DMS153 treated with DMSO at 0.1 percent for 48 hours (cell line): ENCODE results near the gene ADAP2.
"Not testable (repeated sequence)": the region's sequence is repeated elsewhere in the genome, so short reads cannot be mapped to it uniquely, and the experiment has no call there.

ENCODE experiments used
- DNase-seq: peaks from one replicate; lab custom pipeline; 2025; ENCODE audit not compliant: unreplicated experiment; lab: John Stamatoyannopoulos, UW

Gene ADAP2

DNA sequence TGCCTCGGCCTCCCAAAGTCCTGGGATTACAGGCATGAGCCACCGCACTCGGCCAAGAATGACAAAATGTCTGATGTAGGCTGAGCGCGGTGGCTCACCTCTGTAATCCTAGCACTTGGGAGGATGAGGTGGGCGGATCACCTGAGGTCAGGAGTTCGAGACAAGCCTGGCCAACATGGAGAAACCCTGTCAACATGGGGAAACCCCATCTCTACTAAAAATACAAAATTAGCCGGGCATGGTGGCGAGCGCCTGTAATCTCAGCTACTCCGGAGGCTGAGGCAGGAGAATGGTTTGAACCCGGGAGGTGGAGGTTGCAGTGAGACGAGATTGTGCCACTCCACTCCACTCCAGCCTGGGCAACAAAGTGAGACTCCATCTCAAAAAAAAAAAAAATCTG, 46.2 kb downstream of the ADAP2 start:
- not testable (repeated sequence) for DNase-seq

DNA sequence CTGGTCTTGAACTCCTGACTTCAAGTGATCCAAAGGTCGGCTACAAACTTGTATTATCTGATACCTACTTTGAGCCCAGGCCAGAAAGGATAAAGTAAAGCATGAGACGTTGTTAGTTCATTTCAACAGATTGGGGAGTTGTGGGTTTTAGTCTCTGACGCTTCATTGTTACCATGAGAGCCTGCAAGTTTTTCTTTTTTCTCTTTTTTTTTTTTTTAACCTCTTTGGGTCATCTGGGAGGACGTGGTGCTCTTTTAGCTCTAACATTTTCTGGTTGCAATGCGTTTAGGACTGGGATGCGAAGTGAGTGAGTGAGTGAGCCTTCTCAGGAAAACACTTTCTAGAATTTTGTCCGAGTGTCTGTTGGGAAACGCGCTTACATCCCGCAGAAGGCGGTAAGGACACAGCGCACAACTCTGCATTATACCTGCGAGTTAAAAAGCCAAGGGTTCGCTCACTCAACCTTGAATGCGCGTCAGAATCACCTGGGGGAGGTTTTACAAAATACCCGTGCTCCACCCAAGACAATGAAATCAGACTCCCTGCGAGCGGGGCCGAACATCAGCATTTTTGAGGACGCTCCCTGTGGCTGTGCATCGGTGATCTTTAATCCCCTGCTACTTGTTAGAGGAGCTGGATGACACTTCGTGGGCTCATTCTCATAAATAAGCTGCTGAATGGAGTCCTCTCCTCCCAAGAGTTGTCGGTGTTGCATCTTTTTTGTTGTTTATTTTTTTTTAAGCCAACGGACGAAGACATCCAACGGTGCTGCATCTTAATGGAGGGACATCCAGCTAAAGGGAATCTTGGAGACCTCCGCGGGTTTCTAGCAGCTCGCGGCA, 48.5 kb downstream of the ADAP2 start:
- no peak for DNase-seq

DNA sequence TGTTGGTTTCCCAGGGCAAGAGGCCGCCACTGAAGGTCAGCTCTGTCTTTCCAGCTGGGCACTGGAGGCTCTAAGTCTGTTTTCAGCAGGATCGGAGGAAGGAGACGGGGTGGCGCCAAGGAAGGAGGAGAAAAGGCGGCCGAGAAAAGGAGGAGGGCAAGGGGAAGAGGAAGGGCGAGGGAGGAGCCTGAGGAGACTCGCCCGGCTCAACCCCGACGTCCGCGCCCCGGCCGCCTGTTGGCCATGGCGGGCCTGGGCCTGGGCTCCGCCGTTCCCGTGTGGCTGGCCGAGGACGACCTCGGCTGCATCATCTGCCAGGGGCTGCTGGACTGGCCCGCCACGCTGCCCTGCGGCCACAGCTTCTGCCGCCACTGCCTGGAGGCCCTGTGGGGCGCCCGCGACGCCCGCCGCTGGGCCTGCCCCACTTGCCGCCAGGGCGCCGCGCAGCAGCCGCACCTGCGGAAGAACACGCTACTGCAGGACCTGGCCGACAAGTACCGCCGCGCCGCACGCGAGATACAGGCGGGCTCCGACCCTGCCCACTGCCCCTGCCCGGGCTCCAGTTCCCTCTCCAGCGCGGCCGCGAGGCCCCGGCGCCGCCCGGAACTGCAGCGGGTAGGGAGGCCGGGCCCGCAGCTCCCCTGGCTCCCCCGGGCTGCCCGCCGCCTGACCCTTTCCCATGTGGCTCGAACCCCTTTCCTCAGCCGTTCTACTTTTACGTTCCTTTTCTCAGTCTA, 49.3 kb downstream of the ADAP2 start, which contains the start of gene RNF135:
RNF135 (plus strand) TSS at position 209 of the 737 bp plus-strand sequence; CDS start at position 244, 35 bp downstream.
- peak; percentile 16 for DNase-seq

DNA sequence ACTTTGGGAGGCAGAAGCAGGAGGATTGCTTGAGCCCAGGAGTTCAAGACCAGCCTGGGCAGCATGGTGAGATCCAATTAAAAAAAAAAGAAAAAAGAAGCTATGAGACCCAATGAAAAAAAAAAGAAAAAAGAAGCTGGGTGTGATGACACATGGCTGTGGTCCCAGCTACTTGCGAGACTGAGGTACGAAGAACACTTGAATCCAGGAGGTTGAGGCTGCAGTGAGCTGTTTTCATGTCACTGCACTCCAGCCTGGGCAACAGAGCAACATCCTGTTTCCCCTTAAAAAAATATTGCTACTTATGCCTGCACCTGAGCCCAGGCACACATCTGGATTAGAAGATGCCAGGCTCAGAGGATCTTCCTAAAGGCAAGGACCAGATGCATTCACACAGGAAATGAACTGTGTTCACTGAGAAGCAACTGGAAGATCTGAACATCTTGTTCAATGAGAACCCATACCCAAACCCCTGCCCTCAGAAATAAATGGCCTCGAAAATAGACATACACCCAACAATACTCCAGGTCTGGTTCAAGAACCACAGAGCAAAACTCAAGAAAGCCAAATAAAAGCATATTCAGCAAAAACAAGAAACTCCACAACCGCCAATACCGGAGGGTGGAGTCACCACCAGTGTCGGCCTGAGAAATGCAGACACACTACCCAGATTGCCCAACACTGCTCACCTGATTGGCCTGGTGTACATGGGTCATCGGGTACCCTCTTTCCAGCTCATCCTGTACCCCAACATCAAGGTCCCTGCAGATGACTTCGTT, 53.5 kb downstream of the ADAP2 start:
- DNase-seq: no peak

DNA sequence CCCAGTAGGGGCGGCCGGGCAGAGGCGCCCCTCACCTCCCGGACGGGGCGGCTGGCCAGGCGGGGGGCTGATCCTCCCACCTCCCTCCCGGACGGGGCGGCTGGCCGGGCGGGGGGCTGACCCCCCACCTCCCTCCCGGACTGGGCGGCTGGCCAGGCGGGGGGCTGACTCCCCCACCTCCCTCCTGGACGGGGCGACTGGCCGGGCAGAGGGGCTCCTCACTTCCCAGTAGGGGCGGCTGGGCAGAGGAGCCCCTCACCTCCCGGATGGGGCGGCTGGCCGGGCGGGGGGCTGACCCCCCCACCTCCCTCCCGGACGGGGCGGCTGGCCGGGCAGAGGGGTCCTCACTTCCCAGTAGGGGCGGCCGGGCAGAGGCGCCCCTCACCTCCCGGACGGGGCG, 58.2 kb downstream of the ADAP2 start:
- DNase-seq: not testable (repeated sequence)

DNA sequence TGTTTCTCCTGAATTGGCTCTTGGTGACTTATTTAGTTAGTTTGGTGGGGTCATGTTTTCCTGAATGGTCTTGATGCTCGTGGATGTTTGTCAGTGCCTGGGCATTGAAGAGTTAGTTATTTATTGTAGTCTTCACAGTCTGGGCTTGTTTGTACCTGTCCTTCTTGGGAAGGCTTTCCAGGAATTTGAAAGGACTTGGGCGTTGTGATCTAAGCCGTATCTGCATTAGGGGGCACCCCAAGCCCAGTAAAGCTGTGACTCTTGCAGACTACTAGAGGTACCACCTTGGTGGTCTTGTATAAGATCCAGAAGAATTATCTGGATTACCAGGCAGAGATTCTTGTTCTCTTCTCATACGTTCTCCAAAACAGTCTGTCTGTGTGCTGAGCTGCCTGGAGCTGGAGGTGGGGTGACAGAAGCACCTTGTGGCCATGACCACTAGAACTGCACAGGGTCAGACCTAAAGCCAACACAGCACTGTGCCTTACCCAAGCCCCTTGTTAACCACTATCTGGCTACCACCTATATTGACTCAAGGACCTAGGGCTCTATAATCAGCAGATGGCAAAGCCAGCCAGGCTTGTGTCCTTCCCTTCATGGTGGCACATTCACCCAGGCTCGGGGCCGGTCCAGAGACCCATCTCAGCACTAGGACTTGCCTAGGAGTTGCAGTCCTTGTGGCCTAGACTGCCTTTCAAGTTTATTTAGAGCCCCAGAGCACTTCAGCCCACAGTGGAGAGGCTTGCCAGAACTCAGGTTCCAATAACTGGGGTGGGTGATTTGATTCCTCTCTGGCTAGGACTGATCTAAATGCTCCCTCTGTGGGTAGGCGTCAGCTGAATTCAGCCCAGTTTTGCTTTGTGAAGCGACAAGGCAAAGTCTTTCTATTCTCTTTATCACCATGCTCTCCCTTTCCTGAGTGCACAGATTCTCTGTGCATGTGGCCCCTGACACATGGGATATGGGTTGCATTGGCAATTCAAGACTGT, 60.1 kb downstream of the ADAP2 start:
- no peak for DNase-seq

DNA sequence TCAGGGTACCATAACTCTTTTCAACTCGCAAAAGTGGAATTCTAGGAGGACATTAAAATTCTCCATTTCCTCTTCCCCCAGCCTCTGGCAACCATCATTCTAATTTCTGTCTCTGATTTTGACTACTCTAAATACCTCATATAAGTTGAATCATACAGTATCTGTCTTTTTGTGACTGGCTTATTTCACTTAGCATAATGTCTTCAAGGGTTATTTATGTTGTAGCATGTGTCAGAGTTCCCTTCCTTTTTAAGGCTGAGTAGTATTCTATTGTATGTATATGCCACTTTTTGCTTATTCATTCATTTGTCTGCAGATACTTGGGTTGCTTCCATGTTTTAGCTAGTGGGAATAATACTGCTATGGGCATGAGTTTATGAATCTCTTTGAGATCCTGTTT, 61.1 kb downstream of the ADAP2 start:
- no peak for DNase-seq

DNA sequence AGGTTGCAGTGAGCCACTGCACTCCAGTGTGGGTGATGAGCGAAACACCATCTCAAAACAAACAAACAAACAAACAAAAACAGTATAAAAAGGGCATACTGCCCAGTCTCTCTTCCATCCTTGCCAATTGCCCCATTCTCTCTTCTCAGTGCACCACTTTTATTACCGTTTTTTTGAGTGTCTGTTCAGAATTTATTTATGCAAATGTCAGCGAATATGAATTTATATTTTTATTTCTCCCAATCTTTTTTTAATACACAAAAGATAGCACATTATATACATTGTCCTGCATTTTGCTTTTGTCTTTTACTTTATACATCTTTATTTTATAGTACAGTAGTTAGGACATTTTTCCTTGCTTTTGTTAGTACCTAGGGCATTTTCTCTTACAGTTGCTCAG, 68.7 kb downstream of the ADAP2 start:
- no peak for DNase-seq

DNA sequence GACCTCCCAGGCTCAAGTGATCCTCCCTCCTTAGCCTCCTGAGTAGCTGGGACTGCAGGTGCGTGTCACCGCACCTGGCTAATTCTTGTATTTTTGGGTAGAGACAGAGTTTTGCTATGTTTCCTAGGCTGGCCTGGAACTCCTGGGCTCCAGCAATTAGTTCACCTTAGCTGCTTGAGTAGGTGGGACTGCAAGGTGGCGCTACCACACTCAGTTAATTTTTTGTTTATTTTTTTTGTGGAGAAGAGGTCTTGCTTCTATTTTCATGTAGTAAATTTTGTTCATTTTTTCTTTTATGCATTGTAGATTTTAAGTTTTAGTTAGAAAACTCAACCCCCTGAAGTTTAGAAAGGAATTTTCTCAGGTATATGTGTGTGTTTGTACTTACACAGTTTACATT, 70.8 kb downstream of the ADAP2 start:
- no peak for DNase-seq

DNA sequence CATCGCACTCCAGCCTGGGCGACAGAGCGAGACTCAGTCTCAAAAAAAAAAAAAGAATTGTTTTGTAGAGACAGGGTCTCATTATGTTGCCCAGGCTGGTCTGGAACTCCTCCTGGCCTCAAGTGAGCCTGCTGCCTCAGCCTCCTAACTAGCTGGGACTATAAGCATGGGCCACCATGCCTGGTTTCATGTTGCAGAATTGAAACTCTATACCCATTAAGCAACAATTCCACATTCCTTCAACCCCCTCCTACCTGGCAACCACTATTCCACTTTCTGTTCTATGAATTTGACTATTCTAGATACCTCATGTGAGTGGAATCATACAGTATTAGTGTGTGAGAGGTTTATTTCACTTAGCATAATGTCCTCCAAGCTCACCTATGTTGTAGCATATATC, 73.6 kb downstream of the ADAP2 start:
- no peak for DNase-seq

DNA sequence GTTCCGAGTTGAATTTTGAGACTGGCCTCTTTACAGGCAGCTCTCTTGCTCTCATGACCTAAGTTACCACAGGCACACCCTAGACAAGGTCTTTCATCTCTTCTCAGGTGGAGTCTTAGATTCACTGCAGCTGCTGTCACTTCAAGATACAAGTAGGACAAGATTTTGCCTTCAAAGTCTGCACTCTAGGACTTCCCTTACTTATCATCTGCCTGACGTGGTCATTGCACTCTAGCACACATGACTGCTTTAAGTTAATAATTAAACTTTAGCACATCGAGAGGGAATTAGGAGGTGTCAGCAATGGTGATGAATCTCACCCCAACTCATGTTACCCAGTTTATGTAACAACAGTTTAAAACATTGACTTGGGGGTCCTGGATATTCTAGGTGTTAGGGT, 74.7 kb downstream of the ADAP2 start:
- DNase-seq: no peak

DNA sequence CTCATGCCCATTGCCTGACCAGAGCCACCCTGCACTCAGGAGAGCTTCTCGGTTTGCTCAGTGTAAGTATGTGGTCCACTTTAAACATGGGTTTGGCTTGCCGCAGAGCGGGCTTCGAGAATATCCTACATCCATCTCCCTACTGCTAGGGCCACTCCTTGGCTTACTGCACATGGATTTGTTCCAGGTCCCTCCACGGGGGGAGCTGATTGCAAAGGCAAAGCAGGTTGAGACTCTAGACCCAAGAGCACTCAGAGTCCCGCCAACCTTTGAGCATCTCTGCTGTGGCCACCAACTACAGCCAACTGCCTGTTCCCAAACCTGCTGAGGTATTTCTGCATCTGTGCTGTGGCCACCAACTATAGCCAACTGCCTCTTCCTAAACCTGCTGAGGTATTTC, 75.5 kb downstream of the ADAP2 start:
- DNase-seq: no peak

DNA sequence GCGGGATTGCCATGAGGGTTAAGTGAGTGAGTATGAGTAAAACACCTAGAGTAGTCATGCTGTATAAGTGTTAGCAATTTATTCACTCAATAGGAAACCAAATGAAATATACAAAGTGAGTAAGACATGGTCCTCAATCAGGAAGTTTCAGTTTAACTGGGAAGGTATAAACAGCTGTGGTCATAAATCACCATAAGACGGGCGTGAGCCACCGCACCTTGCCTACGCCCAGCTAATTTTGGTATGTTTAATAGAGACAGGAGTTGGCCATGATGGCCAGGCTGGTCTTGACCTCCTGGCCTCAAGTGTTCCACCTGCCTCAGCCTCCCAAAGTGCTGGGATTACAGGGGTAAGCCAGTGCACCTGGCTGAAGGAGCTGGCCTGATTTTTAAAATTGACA, 76.1 kb downstream of the ADAP2 start:
- no peak for DNase-seq

DNA sequence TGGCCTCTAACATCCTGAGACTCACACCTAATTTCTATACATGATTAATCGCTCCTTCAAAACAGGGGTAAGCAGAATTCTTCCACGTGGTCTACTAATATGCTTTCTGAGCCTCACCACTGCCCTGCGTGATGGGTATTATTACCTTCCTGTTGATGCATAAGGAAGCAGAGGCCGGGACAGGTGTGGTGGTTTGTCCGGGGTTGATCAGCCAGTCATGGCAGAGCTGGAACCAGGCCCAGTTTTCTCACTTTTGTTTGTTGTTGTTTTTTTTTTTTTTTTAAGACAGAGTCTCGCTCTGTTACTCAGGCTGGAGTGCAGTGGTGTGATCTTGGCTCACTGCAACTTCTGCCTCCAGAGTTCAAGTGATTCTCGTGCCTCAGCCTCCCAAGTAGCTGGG, 80.3 kb downstream of the ADAP2 start:
- no peak for DNase-seq

DNA sequence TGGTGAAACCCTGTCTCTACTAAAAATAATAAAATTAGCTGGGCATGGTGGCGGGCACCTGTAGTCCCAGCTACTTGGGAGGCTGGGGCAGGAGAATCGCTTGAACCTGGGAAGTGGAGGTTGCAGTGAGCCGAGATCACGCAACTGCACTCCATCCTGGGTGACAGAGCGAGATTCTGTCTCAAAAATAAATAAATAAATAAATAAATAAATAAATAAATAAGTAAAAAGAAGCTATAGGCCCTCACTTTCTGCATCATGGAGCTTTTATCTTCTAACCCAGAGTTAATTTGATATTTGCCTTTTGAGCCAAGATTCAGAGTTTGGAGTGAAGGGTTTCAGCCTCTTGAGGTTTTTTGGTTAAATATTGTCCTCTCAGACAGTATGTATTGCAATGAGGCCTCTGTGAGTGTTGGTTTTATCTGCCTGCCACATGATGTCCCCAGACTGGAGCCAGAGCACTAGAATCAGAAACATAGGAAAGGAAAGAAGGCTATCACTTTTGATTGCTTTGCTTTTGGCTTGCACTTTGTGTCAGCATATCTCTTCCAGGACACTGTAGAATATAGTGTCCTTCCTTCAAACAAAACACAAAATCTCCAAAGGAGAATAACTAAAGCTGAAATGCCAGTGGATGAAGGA, 81.6 kb downstream of the ADAP2 start:
- no peak for DNase-seq

DNA sequence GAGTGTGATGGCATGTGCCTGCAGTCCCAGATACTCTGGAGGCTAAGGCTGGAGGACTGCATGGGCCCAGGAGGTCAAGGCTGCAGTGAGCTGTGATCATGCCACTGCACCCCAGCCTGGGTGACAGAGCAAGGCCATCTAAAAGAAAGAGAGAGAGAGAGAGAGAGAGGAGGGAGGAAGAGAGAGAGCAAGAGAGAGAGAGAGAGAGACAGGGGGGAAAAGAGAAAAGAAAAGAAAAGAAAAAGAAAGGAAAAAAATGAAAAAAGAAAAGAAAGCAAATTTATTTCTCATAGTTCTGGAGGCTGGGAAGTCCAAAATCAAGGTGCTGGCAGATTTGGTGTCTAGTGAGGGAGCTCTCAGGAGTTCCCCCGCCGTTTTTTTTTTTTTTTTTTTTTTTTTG, 82.4 kb downstream of the ADAP2 start:
- DNase-seq: no peak

DNA sequence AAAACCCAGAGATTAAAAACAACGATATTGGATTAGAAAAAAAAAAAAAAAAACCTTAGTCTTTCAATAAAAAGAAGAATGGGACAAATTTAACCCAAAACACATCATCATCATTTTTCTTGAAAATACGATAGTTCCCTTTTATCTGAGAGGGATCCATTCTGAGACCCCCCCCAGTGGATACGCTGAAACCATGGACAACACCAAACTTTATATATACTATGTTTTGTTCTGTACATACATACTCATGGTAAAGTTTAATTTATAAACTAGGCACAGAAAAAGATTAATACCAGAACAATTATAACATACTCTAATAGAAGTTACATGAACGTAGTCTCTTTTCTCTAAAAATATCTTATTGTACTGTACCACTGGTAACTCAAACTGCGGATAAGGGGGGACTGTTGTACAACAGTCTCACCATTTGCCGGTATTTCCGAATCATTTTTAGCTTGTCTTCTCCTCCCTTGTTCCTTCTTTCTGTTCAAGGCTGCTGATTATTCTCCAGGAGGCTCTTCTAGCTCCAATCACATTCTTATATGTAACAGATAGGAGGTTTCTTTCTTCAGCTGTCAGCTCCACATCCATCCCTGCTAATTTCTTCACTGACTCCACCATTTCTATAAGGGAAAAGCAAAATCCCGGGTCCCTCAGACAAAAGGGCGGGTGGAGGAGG, 86.1 kb downstream of the ADAP2 start:
- no peak for DNase-seq

DNA sequence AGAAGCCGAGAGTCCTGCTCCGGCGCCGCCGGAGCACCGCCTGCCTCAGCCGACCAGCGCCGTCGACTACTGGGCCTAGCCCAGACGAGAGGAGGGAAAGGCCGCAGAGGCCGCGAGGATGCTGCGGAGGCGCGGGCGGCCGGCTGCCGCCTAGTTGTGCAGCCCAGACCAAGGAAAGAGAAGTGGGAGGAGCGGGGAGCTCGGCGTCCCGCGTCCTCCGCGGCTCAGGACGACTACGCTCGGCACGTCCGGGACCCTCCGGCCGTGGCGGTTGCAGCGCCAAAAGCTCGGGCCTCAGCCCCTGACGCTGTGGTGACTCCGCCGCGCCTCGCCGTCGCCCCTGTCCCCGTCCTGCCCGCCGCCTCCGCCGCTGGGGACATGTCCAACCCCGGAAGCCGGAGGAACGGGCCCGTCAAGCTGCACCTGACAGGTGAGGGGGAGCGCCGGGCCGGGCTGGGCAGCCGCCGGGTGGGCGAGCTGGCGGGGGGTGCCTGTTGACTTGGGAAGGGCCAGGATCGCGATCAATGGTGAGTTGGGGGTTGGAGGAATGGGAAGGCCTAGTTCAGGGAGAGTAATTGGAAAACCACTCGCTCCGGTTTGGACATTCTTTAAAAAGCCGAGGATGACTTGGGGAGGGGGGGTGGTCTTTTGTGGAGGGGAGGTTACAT, 86.8 kb downstream of the ADAP2 start:
- DNase-seq: peak; percentile 35
